ENCODE results near the gene PDE10A.

PDE10A gene

GRCh38 chr6:165677091-165677490, 14.1 kb upstream of the PDE10A start:
- DNase-seq = no peak

- no peak for DNase-seq
These were observed 13.5 kb upstream of the PDE10A start for GRCh38 chr6:165676435-165677068.

GRCh38 chr6:165675120-165675519, 12.1 kb upstream of the PDE10A start:
- no peak for DNase-seq

- no peak for DNase-seq
These were observed 11.4 kb upstream of the PDE10A start for GRCh38 chr6:165674155-165675029.

GRCh38 chr6:165671222-165671768, 8.3 kb upstream of the PDE10A start:
- DNase-seq = no peak

- DNase-seq = no peak
These were observed 5.9 kb upstream of the PDE10A start for GRCh38 chr6:165668951-165669350.

- no peak for DNase-seq
These were observed 2.3 kb upstream of the PDE10A start for GRCh38 chr6:165665384-165665672.

- DNase-seq = no peak
These were observed 1.7 kb upstream of the PDE10A start for GRCh38 chr6:165664559-165665383.

- DNase-seq = no peak
These were observed 906 bp upstream of the PDE10A start for GRCh38 chr6:165663736-165664558.

- DNase-seq = no peak
These were observed 315 bp upstream of the PDE10A start for GRCh38 chr6:165663377-165663735.

- no peak for DNase-seq
These were observed 846 bp downstream of the PDE10A start for GRCh38 chr6:165662041-165662748.

- DNase-seq = no peak
These were observed 1.4 kb downstream of the PDE10A start for GRCh38 chr6:165661664-165662025.

GRCh38 chr6:165660857-165661663, 2.0 kb downstream of the PDE10A start:
- DNase-seq = no peak

- no peak for DNase-seq
These were observed 2.8 kb downstream of the PDE10A start for GRCh38 chr6:165659945-165660856.

- DNase-seq = no peak
These were observed 4.5 kb downstream of the PDE10A start for GRCh38 chr6:165658395-165659058.

- no peak for DNase-seq
These were observed 5.7 kb downstream of the PDE10A start for GRCh38 chr6:165657325-165657680.

GRCh38 chr6:165656581-165657324, 6.3 kb downstream of the PDE10A start:
- DNase-seq = no peak

GRCh38 chr6:165655191-165655590, 7.8 kb downstream of the PDE10A start:
- DNase-seq = no peak

- DNase-seq = no peak
These were observed 8.9 kb downstream of the PDE10A start for GRCh38 chr6:165654144-165654543.

Measured in DMS 273 treated with DMSO at 0.1 percent for 48 hours (cell line).